KBM-7 (cell line): ENCODE results near the gene HAND1.

ENCODE experiments used
- DNase-seq: peaks from one replicate; pipeline ENCODE4 v3.0.0-alpha.2; 2015
- in situ Hi-C: fragments of 300-500 bp; cut with MboI; formaldehyde crosslinking; loops from 2 replicates; pipeline ENCODE4 v1.14.3; 2020; ENCODE audit warnings: low sequenced_read_pairs, low pct_unique_long_range_greater_than_20kb, mixed read lengths

The HAND1 gene

GRCh38 chr5:154481584-154482381, 3.8 kb upstream of the HAND1 start:
- DNase-seq = no peak
- in situ Hi-C loops = no loop called here

GRCh38 chr5:154480847-154481246, 2.8 kb upstream of the HAND1 start:
- no peak for DNase-seq
- in situ Hi-C loops = no loop called here

- in situ Hi-C loops = no loop called here
- no peak for DNase-seq
These were observed 2.1 kb upstream of the HAND1 start for GRCh38 chr5:154479944-154480750.

- in situ Hi-C loops = no loop called here
- DNase-seq = no peak
These were observed 1.3 kb upstream of the HAND1 start for GRCh38 chr5:154479160-154479943.

GRCh38 chr5:154478752-154479159, 729 bp upstream of the HAND1 start:
- in situ Hi-C loops = no loop called here
- no peak for DNase-seq

- DNase-seq = no peak
These were observed 424 bp downstream of the HAND1 start for GRCh38 chr5:154477382-154478223.

GRCh38 chr5:154476354-154477205, 1.4 kb downstream of the HAND1 start:
- DNase-seq = no peak
- in situ Hi-C loops = no loop called here

More at GRCh38 chr5:154477382-154478223, 424 bp downstream of the HAND1 start:
- in situ Hi-C loops = no loop called here

GRCh38 chr5:154475591-154476353, 2.3 kb downstream of the HAND1 start:
- in situ Hi-C loops = no loop called here
- DNase-seq = no peak

- in situ Hi-C loops = no loop called here
- DNase-seq = no peak
These were observed 3.4 kb downstream of the HAND1 start for GRCh38 chr5:154474396-154475334.

- in situ Hi-C loops = no loop called here
- DNase-seq = no peak
These were observed 4.3 kb downstream of the HAND1 start for GRCh38 chr5:154473581-154474283.

- in situ Hi-C loops = no loop called here
- no peak for DNase-seq
These were observed 5.0 kb downstream of the HAND1 start for GRCh38 chr5:154472871-154473580.

GRCh38 chr5:154470947-154471870, 6.8 kb downstream of the HAND1 start:
- in situ Hi-C loops = no loop called here
- no peak for DNase-seq

- no peak for DNase-seq
- in situ Hi-C loops = no loop called here
These were observed 7.9 kb downstream of the HAND1 start for GRCh38 chr5:154470137-154470536.
